CD4-positive, alpha-beta T cell treated with Interleukin-15 for 1 hour (primary cell): ENCODE results near the gene SLC12A6.
A peak's percentile ranks its signal among the peaks of the same experiment; 100 is the strongest.
"Not testable (repeated sequence)": the region's sequence is repeated elsewhere in the genome, so short reads cannot be mapped to it uniquely, and the experiment has no call there.

ENCODE experiments used
- DNase-seq: peaks from one replicate; pipeline ENCODE4 v3.0.0-alpha.2; 2020

The SLC12A6 gene

GRCh38 chr15:34248190-34248589, 89.4 kb downstream of the SLC12A6 start:
- DNase-seq, result no peak

DNA sequence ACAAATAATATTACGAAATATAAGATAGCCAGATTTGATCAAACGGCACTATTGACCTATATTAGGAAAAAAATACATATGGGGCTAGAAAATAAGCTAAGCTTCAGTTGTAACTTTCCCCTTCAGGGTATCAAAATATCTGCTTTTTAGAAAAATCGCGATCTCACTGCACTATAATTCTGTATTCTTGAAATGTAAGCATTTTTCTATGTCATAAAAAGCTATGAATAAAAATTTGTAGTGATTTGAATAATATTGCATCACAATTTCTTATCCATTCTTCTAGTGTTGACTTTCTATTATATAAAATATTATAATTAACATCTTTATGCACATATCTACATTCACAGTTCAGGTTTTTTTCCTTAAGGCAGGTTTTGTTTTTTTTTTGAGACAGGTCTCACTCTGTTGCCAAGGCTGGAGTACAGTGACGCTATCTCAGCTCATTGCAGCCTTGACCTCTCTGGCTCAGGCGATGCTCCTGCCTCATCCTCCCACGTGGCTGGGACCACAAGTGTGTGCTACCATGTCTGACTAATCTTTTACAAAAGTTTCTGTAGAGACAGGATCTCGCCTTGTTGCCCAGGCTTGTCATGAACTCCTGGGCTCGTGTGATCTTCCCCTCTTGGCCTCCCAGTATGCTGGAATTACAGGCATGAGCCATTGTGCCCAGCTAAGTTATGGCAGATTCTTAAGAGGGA, 91.2 kb downstream of the SLC12A6 start:
- no peak for DNase-seq

DNA sequence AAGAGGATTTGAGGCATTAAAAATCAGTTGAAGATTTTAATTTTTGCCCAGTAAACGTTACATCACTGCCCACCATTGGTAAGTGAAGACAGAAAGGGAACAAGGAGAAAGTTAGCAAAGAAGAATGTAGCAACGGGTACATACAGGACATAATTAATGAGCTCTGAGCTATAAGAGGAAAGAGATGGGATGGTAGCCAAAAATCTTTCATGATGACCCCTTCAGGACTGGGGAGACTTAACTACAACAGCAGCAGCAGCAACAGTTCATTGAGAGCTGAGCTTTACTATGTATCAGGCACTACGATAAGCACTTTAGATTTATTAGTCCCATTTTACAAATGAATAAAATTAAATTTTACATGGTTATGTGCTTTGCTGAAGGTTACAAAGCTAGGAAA, 94.4 kb downstream of the SLC12A6 start:
- no peak for DNase-seq

GRCh38 chr15:34242331-34242710, 95.3 kb downstream of the SLC12A6 start:
- DNase-seq, result no peak

DNA sequence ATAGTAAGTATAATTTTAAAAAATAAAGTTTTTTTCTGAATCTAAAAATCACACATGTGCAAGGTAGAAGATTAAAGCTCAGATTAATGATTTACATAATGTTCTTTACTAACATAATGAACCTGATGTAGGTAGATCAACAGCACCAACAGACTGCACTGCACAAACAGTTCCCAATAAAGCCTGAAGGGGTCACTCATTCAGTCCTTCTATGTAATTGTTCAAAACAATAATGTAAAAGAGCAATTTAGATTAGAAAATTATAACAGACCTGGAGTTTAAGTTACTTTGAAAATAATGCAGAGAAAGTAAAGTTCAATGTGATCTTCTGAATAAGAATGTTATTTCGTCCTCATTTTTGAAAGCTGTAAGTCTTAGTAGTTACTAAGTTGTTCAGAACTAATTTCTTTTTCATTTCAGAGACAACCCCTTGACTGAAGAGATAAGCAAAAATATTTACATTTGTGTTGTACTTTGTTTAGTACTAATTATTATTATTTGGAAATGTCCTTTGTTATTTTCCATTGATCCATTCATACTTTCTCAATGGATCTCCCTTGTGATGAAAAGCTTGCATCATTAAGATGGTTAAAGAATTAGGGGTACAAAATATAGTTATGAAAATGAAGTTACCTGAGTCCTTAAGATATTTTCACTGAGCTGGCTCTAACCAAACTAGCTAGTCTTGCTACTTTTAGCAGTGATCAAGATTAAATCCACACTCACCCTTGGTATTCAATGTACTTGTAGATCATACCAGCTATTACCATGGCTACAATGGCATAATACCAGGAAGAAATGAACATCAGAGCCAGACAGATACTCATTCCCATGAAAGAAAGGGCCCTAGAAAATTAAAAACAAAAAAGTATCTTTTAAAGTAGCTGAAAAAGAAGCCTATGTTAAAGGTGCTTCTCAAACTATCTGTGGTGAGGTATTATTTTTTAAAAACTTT, 95.9 kb downstream of the SLC12A6 start:
- peak; percentile 41 for DNase-seq

GRCh38 chr15:34240537-34240936, 97.0 kb downstream of the SLC12A6 start:
- DNase-seq, result no peak

DNA sequence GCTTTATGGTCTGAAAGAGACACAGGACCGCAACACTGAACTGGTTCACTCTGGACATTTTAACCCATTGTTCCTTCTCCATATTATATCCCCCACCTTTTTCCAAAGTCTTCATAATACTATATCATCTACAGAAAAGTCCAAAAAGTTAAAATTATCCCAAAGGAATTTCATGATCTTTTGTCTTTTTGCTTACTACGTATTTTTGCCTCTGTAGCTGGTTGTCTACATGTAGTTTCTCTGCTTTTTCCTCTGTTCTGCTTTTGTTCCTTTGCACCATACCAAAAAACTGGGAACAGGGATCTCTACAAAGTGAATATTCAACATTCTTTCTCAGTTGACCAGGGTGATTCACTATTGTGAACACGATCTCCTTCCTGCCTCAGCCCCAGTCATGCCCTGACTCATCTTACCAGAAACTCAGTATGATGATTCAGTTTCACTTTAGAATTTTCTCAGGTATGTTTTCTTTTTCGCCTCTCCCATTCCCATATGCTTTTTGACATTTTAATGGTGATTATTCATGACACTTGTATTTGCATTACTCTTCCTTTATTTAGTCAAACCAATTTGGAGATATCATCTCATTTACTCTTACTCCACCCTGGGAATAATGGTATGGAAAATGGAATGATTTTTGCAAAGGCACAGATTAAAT, 98.3 kb downstream of the SLC12A6 start:
- no peak for DNase-seq

GRCh38 chr15:34233614-34234013, 104.0 kb downstream of the SLC12A6 start:
- no peak for DNase-seq

GRCh38 chr15:34223904-34224596, 113.5 kb downstream of the SLC12A6 start:
- DNase-seq, result no peak

DNA sequence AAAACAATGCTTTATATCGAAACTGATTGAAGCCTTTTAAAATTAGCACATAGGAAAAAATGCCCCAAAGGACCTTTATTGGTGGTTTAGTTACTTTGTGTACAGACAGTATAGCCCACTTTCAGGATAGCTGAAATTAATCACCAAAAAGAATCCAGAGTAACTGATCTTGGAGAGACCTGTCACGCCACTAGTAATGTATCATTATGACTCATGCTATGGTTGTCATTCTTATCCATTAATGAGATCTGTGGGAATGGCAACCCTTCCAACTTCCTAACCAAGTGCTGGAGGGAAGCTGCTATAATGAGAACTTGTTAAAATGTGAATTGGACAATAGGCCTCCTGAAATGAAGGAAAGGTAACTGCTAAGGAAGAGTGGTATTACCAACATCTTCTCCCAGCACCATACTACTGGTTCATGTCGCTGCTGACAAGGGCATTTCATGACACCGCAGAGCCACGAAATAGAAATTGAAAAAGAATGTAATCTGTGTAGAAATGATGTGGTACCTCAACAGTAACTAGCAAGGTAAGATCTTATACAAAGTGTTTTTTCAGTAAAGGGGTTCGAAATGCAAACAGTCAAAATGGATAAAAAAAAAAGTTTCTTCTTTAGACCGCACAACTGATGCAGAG, 119.9 kb downstream of the SLC12A6 start:
- no peak for DNase-seq

GRCh38 chr15:34216527-34217270, 120.9 kb downstream of the SLC12A6 start:
- no peak for DNase-seq

DNA sequence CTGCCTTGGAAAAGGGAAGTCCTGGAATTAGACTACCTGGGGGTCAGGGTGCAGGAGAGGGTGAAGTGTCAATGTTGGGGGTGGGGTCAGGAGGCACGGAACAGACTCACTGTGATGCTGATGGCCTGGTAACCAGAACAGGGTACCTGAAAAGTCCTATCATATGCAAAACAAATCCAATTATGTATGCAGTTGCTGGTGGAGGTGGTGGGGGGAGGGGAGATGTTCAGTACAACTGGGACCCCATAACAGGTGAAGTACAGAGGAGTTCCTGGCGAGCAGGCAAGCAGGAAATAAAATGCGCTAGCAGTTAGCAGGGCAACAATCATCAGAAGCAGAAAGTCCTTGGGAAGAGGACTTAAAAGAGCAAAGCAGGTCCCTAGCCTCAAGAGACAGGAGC, 123.4 kb downstream of the SLC12A6 start:
- DNase-seq, result no peak

DNA sequence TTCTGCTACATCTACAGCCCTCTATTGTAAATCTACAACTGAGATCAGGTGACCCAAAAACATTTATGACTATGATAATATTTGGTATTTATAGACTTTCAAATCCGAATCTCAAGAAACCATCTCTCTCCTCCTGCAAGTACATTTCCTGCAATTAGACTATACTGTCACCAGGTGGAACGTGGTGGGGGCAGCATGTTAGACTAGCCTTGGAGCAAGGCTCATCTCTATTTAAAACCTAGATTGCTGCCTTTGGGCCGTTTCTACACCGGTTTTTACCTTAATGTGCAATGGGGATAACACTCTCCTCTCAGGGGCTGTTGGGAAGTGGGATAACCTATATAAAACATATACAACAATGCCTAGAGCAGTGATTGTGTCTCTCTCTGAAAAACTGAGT, 123.9 kb downstream of the SLC12A6 start:
- DNase-seq, result no peak

DNA sequence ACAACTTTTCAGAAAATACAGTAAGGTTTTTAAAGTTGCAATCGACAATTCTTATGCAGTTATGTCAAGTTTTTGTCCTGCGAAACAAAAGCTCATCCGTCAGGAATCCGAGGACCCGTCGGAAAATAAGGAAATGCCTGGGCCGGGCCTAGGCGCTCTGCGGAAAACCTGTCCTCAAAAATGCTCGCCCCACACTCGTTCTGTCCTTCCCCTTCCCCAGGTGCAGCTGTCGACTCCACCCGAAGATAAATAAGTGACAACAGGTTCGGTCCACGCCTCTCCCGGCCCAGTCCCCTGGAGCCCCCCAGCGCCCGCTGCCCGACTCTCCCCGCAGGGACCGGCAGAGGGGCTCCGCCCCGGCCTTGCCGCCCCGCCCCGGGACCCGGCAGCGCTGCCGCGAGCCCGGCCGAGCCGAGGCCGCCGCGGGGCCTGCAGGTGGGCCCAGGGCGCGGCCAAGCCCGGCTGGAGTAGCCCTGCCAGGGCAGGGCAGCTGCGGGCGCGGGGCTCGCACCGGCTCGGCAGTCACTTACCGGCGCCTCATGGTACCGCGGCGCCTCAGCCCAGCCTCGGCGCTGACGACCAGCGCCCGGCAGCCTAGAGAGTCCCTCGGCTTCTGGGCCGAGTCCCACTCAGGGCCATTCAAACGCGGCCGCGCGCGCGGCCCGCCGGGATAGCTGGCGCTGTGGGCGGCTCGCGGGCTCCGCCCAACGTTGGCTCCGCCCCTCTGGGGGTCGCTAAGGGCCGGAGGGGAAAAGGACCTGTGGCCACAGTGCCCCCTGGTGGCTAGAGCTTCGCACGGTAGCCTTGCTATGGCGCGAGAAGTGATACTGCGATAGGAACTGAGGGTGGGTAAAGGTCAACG, 127.9 kb downstream of the SLC12A6 start, which contains the start of gene KATNBL1:
Gene KATNBL1 (minus strand): TSS at position 676 of the 862 bp plus-strand sequence. CDS start 46,420 bp downstream, outside the sequence.
- peak; percentile 94 for DNase-seq

GRCh38 chr15:34206011-34206410, 131.6 kb downstream of the SLC12A6 start:
- DNase-seq, result no peak

- DNase-seq, result no peak
Measured at GRCh38 chr15:34203936-34204335, 133.6 kb downstream of the SLC12A6 start.

DNA sequence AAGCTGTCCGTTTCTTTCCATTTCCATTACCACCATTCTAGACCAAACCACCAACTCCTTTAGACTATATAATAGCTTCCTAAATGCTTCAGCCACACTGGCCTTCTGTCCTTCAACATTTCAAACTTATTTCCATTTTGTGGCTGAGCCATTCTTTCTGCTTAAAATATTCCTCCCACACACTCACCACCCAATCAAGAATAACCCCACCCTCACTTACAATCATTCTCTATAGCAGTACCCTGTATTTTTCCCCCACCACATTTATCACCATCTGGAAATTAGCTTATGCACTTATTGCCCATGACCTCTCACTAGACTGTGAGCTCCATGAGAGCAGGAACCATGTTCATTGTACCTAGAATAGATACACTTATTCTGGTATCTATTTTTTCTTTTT, 134.3 kb downstream of the SLC12A6 start:
- DNase-seq, result no peak

- DNase-seq, result not testable (repeated sequence)
Measured at GRCh38 chr15:34193272-34193671, 144.3 kb downstream of the SLC12A6 start.

DNA sequence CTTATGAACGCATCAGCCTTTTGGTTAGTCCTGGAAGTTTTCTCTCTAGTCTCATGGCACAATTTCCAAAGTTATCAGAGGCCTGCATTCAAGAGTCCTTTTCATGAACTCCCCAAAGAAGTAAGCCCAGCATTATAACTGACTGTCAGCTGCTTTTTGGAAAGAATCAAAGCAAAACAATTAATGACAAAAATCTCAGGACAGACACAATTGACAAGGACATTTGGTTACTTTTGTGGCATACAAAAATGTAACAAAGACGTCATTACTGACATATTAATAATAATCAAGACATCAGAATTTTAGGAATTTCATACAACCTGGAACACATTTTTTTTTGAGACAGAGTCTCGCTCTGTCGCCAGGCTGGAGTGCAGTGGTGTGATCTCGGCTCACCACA, 148.9 kb downstream of the SLC12A6 start:
- no peak for DNase-seq

- no peak for DNase-seq
Measured at GRCh38 chr15:34185666-34186065, 151.9 kb downstream of the SLC12A6 start.

- no peak for DNase-seq
Measured at GRCh38 chr15:34182942-34183341, 154.6 kb downstream of the SLC12A6 start.
